Ishikawa (cell line): ENCODE results near the gene TIAM2.

ENCODE experiments used
- EP300 ChIP-seq: IDR thresholded peaks from 2 replicates; pipeline ENCODE4 v1.6.1; 2012; ENCODE audit warnings: borderline replicate concordance
- FOXM1 ChIP-seq: IDR thresholded peaks from 2 replicates; pipeline ENCODE4 v1.6.1; 2012; ENCODE audit warnings: low read depth, borderline replicate concordance
- NFIC ChIP-seq: IDR thresholded peaks from 2 replicates; pipeline ENCODE4 v1.6.1; 2012
- RAD21 ChIP-seq: IDR thresholded peaks from 2 replicates; pipeline ENCODE4 v1.6.1; 2012; ENCODE audit warnings: low read depth
- TAF1 ChIP-seq: IDR thresholded peaks from 2 replicates; pipeline ENCODE4 v1.6.1; 2012; ENCODE audit warnings: low read depth, mild to moderate bottlenecking
- TCF12 ChIP-seq: IDR thresholded peaks from 2 replicates; pipeline ENCODE4 v1.6.1; 2012; ENCODE audit warnings: low read depth
- TF ChIP-seq, protein P1 (sequence below): IDR thresholded peaks from 2 replicates; pipeline ENCODE4 v1.6.1; 2012; ENCODE audit warnings: low read depth, mild to moderate bottlenecking
- TF ChIP-seq, protein P2 (sequence below): IDR thresholded peaks from 2 replicates; pipeline ENCODE4 v1.6.1; 2012
- TF ChIP-seq, protein P3 (sequence below): IDR thresholded peaks from 2 replicates; pipeline ENCODE4 v1.6.1; 2012

DNA sequence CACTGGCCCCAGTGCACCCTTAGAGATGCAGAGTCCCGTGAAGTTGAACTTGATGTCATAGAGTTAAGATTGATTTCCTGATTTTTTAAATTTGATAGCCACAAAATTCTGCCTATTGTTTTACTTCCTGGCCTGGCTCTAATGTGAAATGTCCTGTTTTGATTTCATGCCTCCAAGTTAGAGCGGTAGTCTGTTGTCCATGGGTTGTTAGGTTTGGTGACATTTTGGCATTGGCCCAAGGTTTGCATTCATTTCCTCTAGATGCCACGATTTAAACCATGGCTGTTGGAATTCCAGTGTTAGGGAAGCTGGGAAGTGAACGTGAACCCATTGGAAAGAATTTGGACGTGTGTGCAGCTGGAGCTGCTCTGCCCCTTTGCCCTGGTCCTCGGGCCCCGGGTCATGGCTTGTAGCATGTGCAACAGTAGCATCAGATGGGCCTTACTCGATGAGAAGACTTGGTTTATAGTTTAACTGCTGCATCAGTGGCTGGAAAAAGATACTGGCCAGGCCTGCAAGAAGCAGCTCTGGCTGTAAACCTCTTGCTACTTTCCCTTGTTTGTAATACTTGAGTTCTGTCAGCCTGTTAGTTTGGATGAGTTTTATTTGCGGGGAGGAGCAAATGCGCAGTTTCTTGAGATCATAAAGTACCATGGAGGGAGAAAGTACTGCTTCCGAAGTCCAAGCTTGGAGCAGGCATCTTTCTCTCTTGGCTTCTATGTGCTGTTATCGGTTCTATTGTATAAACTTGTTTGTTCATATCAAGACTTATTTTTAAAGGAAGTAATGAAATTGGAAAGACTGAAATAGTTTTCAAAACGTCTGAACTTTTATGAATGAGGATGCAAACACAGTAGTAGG, 147.3 kb downstream of the TIAM2 start:
- TF ChIP-seq TAF1 (no peak), EP300 (no peak), TCF12 (no peak), RAD21 (no peak), NFIC (no peak), FOXM1 (no peak)
- TF ChIP-seq, protein P1, sequence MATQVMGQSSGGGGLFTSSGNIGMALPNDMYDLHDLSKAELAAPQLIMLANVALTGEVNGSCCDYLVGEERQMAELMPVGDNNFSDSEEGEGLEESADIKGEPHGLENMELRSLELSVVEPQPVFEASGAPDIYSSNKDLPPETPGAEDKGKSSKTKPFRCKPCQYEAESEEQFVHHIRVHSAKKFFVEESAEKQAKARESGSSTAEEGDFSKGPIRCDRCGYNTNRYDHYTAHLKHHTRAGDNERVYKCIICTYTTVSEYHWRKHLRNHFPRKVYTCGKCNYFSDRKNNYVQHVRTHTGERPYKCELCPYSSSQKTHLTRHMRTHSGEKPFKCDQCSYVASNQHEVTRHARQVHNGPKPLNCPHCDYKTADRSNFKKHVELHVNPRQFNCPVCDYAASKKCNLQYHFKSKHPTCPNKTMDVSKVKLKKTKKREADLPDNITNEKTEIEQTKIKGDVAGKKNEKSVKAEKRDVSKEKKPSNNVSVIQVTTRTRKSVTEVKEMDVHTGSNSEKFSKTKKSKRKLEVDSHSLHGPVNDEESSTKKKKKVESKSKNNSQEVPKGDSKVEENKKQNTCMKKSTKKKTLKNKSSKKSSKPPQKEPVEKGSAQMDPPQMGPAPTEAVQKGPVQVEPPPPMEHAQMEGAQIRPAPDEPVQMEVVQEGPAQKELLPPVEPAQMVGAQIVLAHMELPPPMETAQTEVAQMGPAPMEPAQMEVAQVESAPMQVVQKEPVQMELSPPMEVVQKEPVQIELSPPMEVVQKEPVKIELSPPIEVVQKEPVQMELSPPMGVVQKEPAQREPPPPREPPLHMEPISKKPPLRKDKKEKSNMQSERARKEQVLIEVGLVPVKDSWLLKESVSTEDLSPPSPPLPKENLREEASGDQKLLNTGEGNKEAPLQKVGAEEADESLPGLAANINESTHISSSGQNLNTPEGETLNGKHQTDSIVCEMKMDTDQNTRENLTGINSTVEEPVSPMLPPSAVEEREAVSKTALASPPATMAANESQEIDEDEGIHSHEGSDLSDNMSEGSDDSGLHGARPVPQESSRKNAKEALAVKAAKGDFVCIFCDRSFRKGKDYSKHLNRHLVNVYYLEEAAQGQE = no peak
- TF ChIP-seq, protein P2, sequence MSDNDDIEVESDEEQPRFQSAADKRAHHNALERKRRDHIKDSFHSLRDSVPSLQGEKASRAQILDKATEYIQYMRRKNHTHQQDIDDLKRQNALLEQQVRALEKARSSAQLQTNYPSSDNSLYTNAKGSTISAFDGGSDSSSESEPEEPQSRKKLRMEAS = no peak
- TF ChIP-seq, protein P3, sequence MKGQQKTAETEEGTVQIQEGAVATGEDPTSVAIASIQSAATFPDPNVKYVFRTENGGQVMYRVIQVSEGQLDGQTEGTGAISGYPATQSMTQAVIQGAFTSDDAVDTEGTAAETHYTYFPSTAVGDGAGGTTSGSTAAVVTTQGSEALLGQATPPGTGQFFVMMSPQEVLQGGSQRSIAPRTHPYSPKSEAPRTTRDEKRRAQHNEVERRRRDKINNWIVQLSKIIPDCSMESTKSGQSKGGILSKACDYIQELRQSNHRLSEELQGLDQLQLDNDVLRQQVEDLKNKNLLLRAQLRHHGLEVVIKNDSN = no peak
